HL-60 (cell line): ENCODE measurements around the gene JARID2.

ENCODE experiments used
- DNase-seq, 2 experiments: peaks; one replicate each; pipeline ENCODE4 v3.0.0-alpha.2; 2010 to 2020; ENCODE audit warnings: low read depth in 1 of 2, low spot score in 1 of 2
- H3K27ac ChIP-seq: fragments of 250-450 bp; sonication (Bioruptor Pico); replicated peaks from 2 replicates; pipeline ENCODE4 v1.5.1; 2020; ENCODE audit warnings: mild to moderate bottlenecking, moderate library complexity
- H3K27me3 ChIP-seq: fragments of 250-450 bp; sonication (Bioruptor Pico); 2 replicates; pipeline ENCODE4 v1.5.1; 2021; ENCODE audit warnings: mild to moderate bottlenecking, moderate library complexity; ENCODE audit not compliant: insufficient read depth, poor library complexity, severe bottlenecking
- H3K4me3 ChIP-seq: replicated peaks from 2 replicates; pipeline ENCODE4 v1.5.1; 2011; ENCODE audit warnings: mild to moderate bottlenecking, control low read depth, low read length; ENCODE audit not compliant: insufficient read depth
- GABPA ChIP-seq: IDR thresholded peaks from 2 replicates; pipeline ENCODE4 v1.6.1; 2012; ENCODE audit warnings: low read depth
- POLR2AphosphoS5 ChIP-seq: IDR thresholded peaks from 2 replicates; pipeline ENCODE4 v1.6.1; 2012; ENCODE audit warnings: low read depth
- REST ChIP-seq: IDR thresholded peaks from 2 replicates; pipeline ENCODE4 v1.6.1; 2012; ENCODE audit warnings: low read depth; ENCODE audit not compliant: insufficient replicate concordance
- SPI1 ChIP-seq: IDR thresholded peaks from 2 replicates; pipeline ENCODE4 v1.6.1; 2012; ENCODE audit warnings: low read depth, mild to moderate bottlenecking, borderline replicate concordance
- TF ChIP-seq, protein P1 (sequence below): IDR thresholded peaks from one replicate; pipeline ENCODE4 v1.5.1; 2011; ENCODE audit warnings: low read length, control low read depth, inconsistent platforms; ENCODE audit not compliant: insufficient read depth

JARID2 gene

GRCh38 chr6:15408758-15409157, 162.9 kb downstream of the JARID2 start:
- DNase-seq: no peak
- no peak overlapping the region for H3K4me3 ChIP-seq
- no peaks in the 10 kb centered on the region for H3K27me3 ChIP-seq
- no peak overlapping the region for H3K27ac ChIP-seq
- TF ChIP-seq GABPA: no peak
- TF ChIP-seq, protein P1, sequence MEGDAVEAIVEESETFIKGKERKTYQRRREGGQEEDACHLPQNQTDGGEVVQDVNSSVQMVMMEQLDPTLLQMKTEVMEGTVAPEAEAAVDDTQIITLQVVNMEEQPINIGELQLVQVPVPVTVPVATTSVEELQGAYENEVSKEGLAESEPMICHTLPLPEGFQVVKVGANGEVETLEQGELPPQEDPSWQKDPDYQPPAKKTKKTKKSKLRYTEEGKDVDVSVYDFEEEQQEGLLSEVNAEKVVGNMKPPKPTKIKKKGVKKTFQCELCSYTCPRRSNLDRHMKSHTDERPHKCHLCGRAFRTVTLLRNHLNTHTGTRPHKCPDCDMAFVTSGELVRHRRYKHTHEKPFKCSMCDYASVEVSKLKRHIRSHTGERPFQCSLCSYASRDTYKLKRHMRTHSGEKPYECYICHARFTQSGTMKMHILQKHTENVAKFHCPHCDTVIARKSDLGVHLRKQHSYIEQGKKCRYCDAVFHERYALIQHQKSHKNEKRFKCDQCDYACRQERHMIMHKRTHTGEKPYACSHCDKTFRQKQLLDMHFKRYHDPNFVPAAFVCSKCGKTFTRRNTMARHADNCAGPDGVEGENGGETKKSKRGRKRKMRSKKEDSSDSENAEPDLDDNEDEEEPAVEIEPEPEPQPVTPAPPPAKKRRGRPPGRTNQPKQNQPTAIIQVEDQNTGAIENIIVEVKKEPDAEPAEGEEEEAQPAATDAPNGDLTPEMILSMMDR: no peak
- TF ChIP-seq SPI1: no peak
- TF ChIP-seq REST: no peak
- no peak for TF ChIP-seq POLR2AphosphoS5

- no peak for TF ChIP-seq POLR2AphosphoS5
- no peak for TF ChIP-seq SPI1
- TF ChIP-seq REST: no peak
- TF ChIP-seq, protein P1: no peak
- TF ChIP-seq GABPA: no peak
- Histone ChIP-seq H3K4me3 (no peak overlapping the region), H3K27me3 (no peaks in the 10 kb centered on the region), H3K27ac (peak overlapping the region; percentile 53)
- DNase-seq: no peak
These were observed 163.6 kb downstream of the JARID2 start for GRCh38 chr6:15409301-15410125.

GRCh38 chr6:15410126-15410391, 164.2 kb downstream of the JARID2 start:
- no peak for DNase-seq
- Histone ChIP-seq H3K27ac (peak overlapping the region; percentile 53), H3K27me3 (no peaks in the 10 kb centered on the region), H3K4me3 (no peak overlapping the region)
- TF ChIP-seq GABPA (no peak), REST (no peak), SPI1 (no peak), POLR2AphosphoS5 (no peak)
- TF ChIP-seq, protein P1: no peak
